MM.1S (cell line): ENCODE data around the gene SMIM43.
A peak's percentile ranks its signal among the peaks of the same experiment; 100 is the strongest.

Experiments used
- DNase-seq: peaks from one replicate; pipeline ENCODE4 v3.0.0-alpha.2; 2015
- H2AFZ ChIP-seq: fragments of 300-600 bp; sonication (generic); 2 replicates; pipeline ENCODE4 v1.6.0; 2016; ENCODE audit warnings: antibody characterized with exemption, low read length
- H3F3A ChIP-seq: fragments of 300-600 bp; sonication (generic); 2 replicates; pipeline ENCODE4 v1.6.1; 2016; ENCODE audit warnings: mild to moderate bottlenecking, antibody characterized with exemption, low read length, moderate library complexity, mixed read lengths; ENCODE audit not compliant: insufficient read depth
- H3K27ac ChIP-seq: fragments of 300-600 bp; sonication (generic); 2 replicates; pipeline ENCODE4 v1.5.1; 2016; ENCODE audit warnings: mild to moderate bottlenecking, low read length
- H3K27me3 ChIP-seq: fragments of 300-600 bp; sonication (generic); replicated peaks from 2 replicates; pipeline ENCODE4 v1.6.0; 2016; ENCODE audit warnings: low read length; ENCODE audit not compliant: insufficient read depth
- H3K36me3 ChIP-seq: fragments of 300-600 bp; sonication (generic); replicated peaks from 2 replicates; pipeline ENCODE4 v1.6.1; 2016; ENCODE audit warnings: mild to moderate bottlenecking, low read length, mixed read lengths; ENCODE audit not compliant: insufficient read depth
- H3K4me1 ChIP-seq: fragments of 300-600 bp; sonication (generic); 2 replicates; pipeline ENCODE4 v1.6.1; 2016; ENCODE audit warnings: low read length, mixed read lengths
- H3K4me2 ChIP-seq: fragments of 300-600 bp; sonication (generic); 2 replicates; pipeline ENCODE4 v1.6.0; 2016; ENCODE audit warnings: low read depth, low read length
- H3K4me3 ChIP-seq: fragments of 300-600 bp; sonication (generic); 2 replicates; pipeline ENCODE4 v1.5.1; 2016; ENCODE audit warnings: low read length, mixed read lengths
- H3K79me2 ChIP-seq: fragments of 300-600 bp; sonication (generic); 2 replicates; pipeline ENCODE4 v1.6.1; 2016; ENCODE audit warnings: mixed run types, low read length, mixed read lengths
- H3K9ac ChIP-seq: fragments of 300-600 bp; sonication (generic); 2 replicates; pipeline ENCODE4 v1.6.1; 2016; ENCODE audit warnings: low read length, mixed read lengths
- H3K9me2 ChIP-seq: fragments of 300-600 bp; sonication (generic); replicated peaks from 2 replicates; pipeline ENCODE4 v1.6.1; 2016; ENCODE audit warnings: mild to moderate bottlenecking, low read length, mixed read lengths; ENCODE audit not compliant: insufficient read depth
- H3K9me3 ChIP-seq: fragments of 300-600 bp; sonication (generic); replicated peaks from 2 replicates; pipeline ENCODE4 v1.6.1; 2016; ENCODE audit warnings: mild to moderate bottlenecking, low read length, mixed read lengths; ENCODE audit not compliant: insufficient read depth
- H4K20me1 ChIP-seq: fragments of 300-600 bp; sonication (generic); 2 replicates; pipeline ENCODE4 v1.6.1; 2016; ENCODE audit warnings: mild to moderate bottlenecking, low read length, moderate library complexity, mixed read lengths; ENCODE audit not compliant: insufficient read depth
- EZH2 ChIP-seq: fragments of 300-600 bp; sonication (generic); optimal IDR thresholded peaks from 2 replicates; pipeline ENCODE3; 2017; ENCODE audit warnings: low read depth, mild to moderate bottlenecking, antibody characterized with exemption, low read length, mixed read lengths
- EZH2phosphoT487 ChIP-seq: fragments of 300-600 bp; sonication (generic); IDR thresholded peaks from 2 replicates; pipeline ENCODE4 v1.6.1; 2018; ENCODE audit warnings: antibody characterized with exemption, low read length
- TF ChIP-seq, protein P1 (sequence below): fragments of 300-600 bp; sonication (generic); IDR thresholded peaks from 2 replicates; pipeline ENCODE4 v1.5.1; 2016; ENCODE audit warnings: antibody characterized with exemption, low read length, mixed read lengths

Gene SMIM43

GRCh38 chr4:121714548-121714947 is 50.4 kb downstream of the SMIM43 start:
- Histone ChIP-seq H3F3A (no peaks in the 10 kb centered on the region), H3K4me2 (no peak overlapping the region), H3K79me2 (no peaks in the 10 kb centered on the region), H3K9me3 (no peaks in the 10 kb centered on the region), H3K9me2 (no peaks in the 10 kb centered on the region), H3K4me3 (no peak overlapping the region), H2AFZ (no peak overlapping the region), H4K20me1 (no peaks in the 10 kb centered on the region), H3K27me3 (no peaks in the 10 kb centered on the region), H3K4me1 (no peaks in the 10 kb centered on the region), H3K9ac (no peak overlapping the region), H3K27ac (no peak overlapping the region), H3K36me3 (no peaks in the 10 kb centered on the region)
- no peak for DNase-seq
- TF ChIP-seq EZH2phosphoT487 (no peak), EZH2 (no peak)
- TF ChIP-seq, protein P1, sequence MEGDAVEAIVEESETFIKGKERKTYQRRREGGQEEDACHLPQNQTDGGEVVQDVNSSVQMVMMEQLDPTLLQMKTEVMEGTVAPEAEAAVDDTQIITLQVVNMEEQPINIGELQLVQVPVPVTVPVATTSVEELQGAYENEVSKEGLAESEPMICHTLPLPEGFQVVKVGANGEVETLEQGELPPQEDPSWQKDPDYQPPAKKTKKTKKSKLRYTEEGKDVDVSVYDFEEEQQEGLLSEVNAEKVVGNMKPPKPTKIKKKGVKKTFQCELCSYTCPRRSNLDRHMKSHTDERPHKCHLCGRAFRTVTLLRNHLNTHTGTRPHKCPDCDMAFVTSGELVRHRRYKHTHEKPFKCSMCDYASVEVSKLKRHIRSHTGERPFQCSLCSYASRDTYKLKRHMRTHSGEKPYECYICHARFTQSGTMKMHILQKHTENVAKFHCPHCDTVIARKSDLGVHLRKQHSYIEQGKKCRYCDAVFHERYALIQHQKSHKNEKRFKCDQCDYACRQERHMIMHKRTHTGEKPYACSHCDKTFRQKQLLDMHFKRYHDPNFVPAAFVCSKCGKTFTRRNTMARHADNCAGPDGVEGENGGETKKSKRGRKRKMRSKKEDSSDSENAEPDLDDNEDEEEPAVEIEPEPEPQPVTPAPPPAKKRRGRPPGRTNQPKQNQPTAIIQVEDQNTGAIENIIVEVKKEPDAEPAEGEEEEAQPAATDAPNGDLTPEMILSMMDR = no peak

DNA sequence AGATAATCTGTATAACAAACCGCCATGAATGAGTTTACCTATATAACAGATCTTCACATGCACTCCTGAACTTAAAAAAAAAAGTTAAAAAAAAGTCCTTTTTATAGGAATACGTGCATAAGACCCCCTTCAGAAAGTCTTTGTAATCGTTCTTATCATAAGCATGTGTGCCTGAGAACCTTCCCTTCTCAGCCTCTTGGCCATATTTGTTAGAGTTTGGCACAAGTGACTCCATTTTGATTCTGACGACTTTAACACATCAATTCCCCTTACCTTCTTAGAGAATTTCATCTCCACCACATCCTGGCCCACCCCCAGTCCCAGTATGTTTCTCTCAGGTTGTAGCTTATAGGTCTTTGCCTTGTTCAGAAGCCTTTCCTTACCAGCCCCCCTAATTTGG is 52.2 kb downstream of the SMIM43 start:
- no peak for DNase-seq
- no peaks in the 10 kb centered on the region for H3K27me3 ChIP-seq
- no peak overlapping the region for H3K4me2 ChIP-seq
- no peaks in the 10 kb centered on the region for H3K9me2 ChIP-seq
- no peaks in the 10 kb centered on the region for H3K36me3 ChIP-seq
- no peaks in the 10 kb centered on the region for H3K9me3 ChIP-seq
- H3K4me3 ChIP-seq = no peak overlapping the region
- no peaks in the 10 kb centered on the region for H3K4me1 ChIP-seq
- H3K9ac ChIP-seq = no peak overlapping the region
- H3F3A ChIP-seq = no peaks in the 10 kb centered on the region
- no peaks in the 10 kb centered on the region for H3K79me2 ChIP-seq
- no peak overlapping the region for H2AFZ ChIP-seq
- H3K27ac ChIP-seq = no peak overlapping the region
- TF ChIP-seq EZH2 (no peak), EZH2phosphoT487 (no peak)
- TF ChIP-seq, protein P1 = no peak
- H4K20me1 ChIP-seq = no peaks in the 10 kb centered on the region

DNA sequence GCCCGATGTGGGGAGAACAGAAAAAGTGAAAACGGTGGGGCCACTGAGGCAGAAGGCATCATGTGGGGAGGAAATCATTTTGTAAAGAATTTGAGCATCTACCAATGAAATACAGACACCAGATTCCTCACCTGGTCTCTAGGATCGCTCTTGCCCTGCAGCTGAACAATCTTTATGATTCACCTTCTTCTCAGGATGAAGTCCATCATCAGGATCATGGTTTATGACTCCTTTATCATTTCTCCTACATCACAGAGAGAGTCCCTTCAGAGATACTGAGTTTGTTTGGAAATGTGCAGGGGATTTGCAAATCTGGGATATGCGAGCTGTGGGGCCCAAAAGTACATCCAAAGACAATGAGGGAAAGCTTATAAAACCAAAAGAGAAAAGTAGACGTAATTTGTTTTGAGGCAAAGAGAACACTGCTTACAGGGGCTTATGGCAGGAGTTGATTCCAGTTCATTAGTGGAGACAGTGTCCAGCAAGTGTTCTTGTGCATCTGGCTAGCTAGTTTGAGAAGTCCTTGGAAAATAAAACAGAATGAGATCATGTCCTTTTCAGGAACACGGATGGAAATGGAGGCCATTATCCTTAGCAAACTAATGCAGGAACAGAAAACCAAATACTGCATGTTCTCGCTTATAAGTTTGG is 52.8 kb downstream of the SMIM43 start:
- TF ChIP-seq, protein P1 = no peak
- TF ChIP-seq EZH2phosphoT487 (no peak), EZH2 (no peak)
- no peaks in the 10 kb centered on the region for H4K20me1 ChIP-seq
- H3K9ac ChIP-seq = no peak overlapping the region
- peak overlapping the region; percentile 35; the same call in 1 of the 2 replicates for H2AFZ ChIP-seq
- no peaks in the 10 kb centered on the region for H3F3A ChIP-seq
- no peaks in the 10 kb centered on the region for H3K79me2 ChIP-seq
- no peak overlapping the region for H3K27ac ChIP-seq
- H3K4me3 ChIP-seq = no peak overlapping the region
- no peak for DNase-seq
- H3K27me3 ChIP-seq = no peaks in the 10 kb centered on the region
- H3K9me3 ChIP-seq = no peaks in the 10 kb centered on the region
- peak overlapping the region; percentile 24; the same call in 1 of the 2 replicates for H3K4me2 ChIP-seq
- no peaks in the 10 kb centered on the region for H3K4me1 ChIP-seq
- H3K36me3 ChIP-seq = no peaks in the 10 kb centered on the region
- H3K9me2 ChIP-seq = no peaks in the 10 kb centered on the region
